Endothelial cell of umbilical vein (primary cell): ENCODE measurements around the gene SCN3B. TPM values are rescaled to one million over a fixed set of nuclear protein-coding genes. Genes with fewer than 3 reads are reported as not detected.

Source experiments
- BruUV-seq: library from RNA; stranded (reverse); fragments of 400-500 nt; replicated peaks from 2 replicates; lab custom pipeline; 2021; lab: Mats Ljungman, UMichigan
- CTCF ChIA-PET: fragments of 300-600, 350-600 bp; sonication (Branson Sonifier 250); formaldehyde crosslinking; loops from one replicate; lab custom pipeline; 2021; ENCODE audit warnings: antibody characterized with exemption, inconsistent platforms; lab: Charles Lee
- POLR2A ChIA-PET: fragments of 300-600, 350-600 bp; sonication (Branson Sonifier 250); formaldehyde crosslinking; loops from one replicate; lab custom pipeline; 2021; ENCODE audit warnings: antibody characterized with exemption, inconsistent platforms; lab: Charles Lee
- DNase-seq: peaks from one replicate; pipeline ENCODE4 v3.0.0-alpha.2; 2011; ENCODE audit warnings: low read depth, low spot score
- FAIRE-seq: peaks from 2 replicates; lab custom pipeline; 2011; peaks lifted over from hg19 to GRCh38; lab: Jason Lieb, UNC
- H2AFZ ChIP-seq: 2 replicates; pipeline ENCODE4 v1.6.0; 2012; ENCODE audit warnings: low read depth, low read length, control low read depth, inconsistent platforms
- H3K27ac ChIP-seq: 2 replicates; pipeline ENCODE4 v1.5.1; 2011; ENCODE audit warnings: low read depth, mild to moderate bottlenecking, control low read depth, low read length, moderate library complexity; ENCODE audit not compliant: insufficient read depth
- H3K27me3 ChIP-seq, 2 experiments: 2 replicates each; pipeline versions ENCODE4 v1.6.0 to v1.6.1; 2011; ENCODE audit warnings: low read length in 2 of 2, mixed read lengths in 1 of 2; ENCODE audit not compliant: control insufficient read depth in 2 of 2, insufficient read depth in 2 of 2
- H3K36me3 ChIP-seq, 2 experiments: 2 replicates in 1 of 2; 3 replicates in 1 of 2; pipeline ENCODE4 v1.5.1; 2011; ENCODE audit warnings: low read length in 2 of 2, mild to moderate bottlenecking in 1 of 2, moderate library complexity in 1 of 2; ENCODE audit not compliant: control insufficient read depth in 2 of 2, insufficient read depth in 2 of 2; ENCODE audit errors: extremely low read depth in 1 of 2
- H3K4me1 ChIP-seq: 3 replicates; pipeline ENCODE4 v1.5.1; 2011; ENCODE audit warnings: mild to moderate bottlenecking, low read length; ENCODE audit not compliant: control insufficient read depth, insufficient read depth; ENCODE audit errors: extremely low read depth
- H3K4me2 ChIP-seq: 2 replicates; pipeline ENCODE4 v1.6.1; 2011; ENCODE audit warnings: low read length, control low read depth, mixed read lengths; ENCODE audit not compliant: insufficient read depth
- H3K4me3 ChIP-seq, 3 experiments: fragments of 200-600 bp in 1 of 3; sonication (generic), shearing (Covaris generic) in 1 of 3; replicated peaks in 1 of 3; 2 replicates each; pipeline ENCODE4 v1.5.1; 2011 to 2016; ENCODE audit warnings: control low read depth in 3 of 3, low read length in 3 of 3, mild to moderate bottlenecking in 2 of 3, inconsistent platforms in 1 of 3, low read depth in 1 of 3, moderate library complexity in 1 of 3; ENCODE audit not compliant: insufficient read depth in 1 of 3
- H3K79me2 ChIP-seq: 2 replicates; pipeline ENCODE4 v1.6.0; 2012; ENCODE audit warnings: low read length, inconsistent platforms; ENCODE audit not compliant: control insufficient read depth, insufficient read depth
- H3K9ac ChIP-seq: replicated peaks from 2 replicates; pipeline ENCODE3; 2011; ENCODE audit warnings: low read length, control low read depth; ENCODE audit not compliant: insufficient read depth; ENCODE audit errors: extremely low read depth
- H3K9me1 ChIP-seq: replicated peaks from 3 replicates; pipeline ENCODE4 v1.6.0; 2011; ENCODE audit warnings: mild to moderate bottlenecking, low read length; ENCODE audit not compliant: control insufficient read depth, insufficient read depth; ENCODE audit errors: extremely low read depth
- H3K9me3 ChIP-seq: replicated peaks from 2 replicates; pipeline ENCODE4 v1.5.1; 2012; ENCODE audit warnings: low read length, inconsistent platforms; ENCODE audit not compliant: control insufficient read depth, insufficient read depth
- H4K20me1 ChIP-seq: replicated peaks from 2 replicates; pipeline ENCODE3; 2011; ENCODE audit warnings: mild to moderate bottlenecking, low read length; ENCODE audit not compliant: control insufficient read depth, insufficient read depth; ENCODE audit errors: extremely low read depth
- GATA2 ChIP-seq: IDR thresholded peaks from 2 replicates; pipeline ENCODE4 v1.7.0; 2011; ENCODE audit warnings: low read depth, mild to moderate bottlenecking, moderate library complexity, mixed read lengths, low read length; ENCODE audit not compliant: insufficient read length, insufficient read depth
- MAX ChIP-seq: IDR thresholded peaks from 2 replicates; pipeline ENCODE4 v1.6.1; 2011; ENCODE audit not compliant: insufficient read depth, insufficient read length
- POLR2AphosphoS5 ChIP-seq: IDR thresholded peaks from 2 replicates; pipeline ENCODE4 v1.6.1; 2012; ENCODE audit warnings: low read depth, mild to moderate bottlenecking, control low read depth, low read length, moderate library complexity; ENCODE audit not compliant: insufficient read depth
- dilution Hi-C: fragments of 300-500 bp; cut with MboI; formaldehyde crosslinking; loops from one replicate; pipeline ENCODE4 v1.15.0; 2019; ENCODE audit warnings: low sequenced_read_pairs; ENCODE audit not compliant: extremely low pct_ligation_motif_present
- intact Hi-C: fragments of 100-400 bp; cut with micrococcal nuclease; formaldehyde crosslinking; loops from one replicate; pipeline ENCODE4 v1.10.0; 2022
- polyA plus RNA-seq, 4 experiments: library from polyadenylated mRNA; depleted of rRNA in 3 of 4; stranded (reverse) in 3 of 4; unstranded in 1 of 4; fragments of >200 nt; gene quantifications; 2 replicates each; pipeline versions ENCODE4 v1.2.1 to v1.2.3, GENCODE V29; 2011 to 2012; ENCODE audit warnings: missing spikeins in 1 of 4
- total RNA-seq: library from RNA; stranded (reverse); gene quantifications from 2 replicates; pipeline ENCODE4 v1.2.3, GENCODE V29; 2021
- TF ChIP-seq, protein P1 (sequence below), 2 donors: IDR thresholded peaks; 1 replicate in 1 of 2; 2 replicates in 1 of 2; pipeline ENCODE4 v1.5.1; 2011; ENCODE audit warnings: low read length in 2 of 2, mild to moderate bottlenecking in 2 of 2, moderate library complexity in 2 of 2, control low read depth in 1 of 2, inconsistent platforms in 1 of 2, low read depth in 1 of 2; ENCODE audit not compliant: insufficient read depth in 1 of 2; ENCODE audit errors: extremely low read depth in 1 of 2

SCN3B gene
- total and polyA plus RNA-seq, 2 donors (not counting 3 experiments of a cell fraction or from before 2014, with no cell fraction given) = 0.72 to 1.4 TPM

DNA sequence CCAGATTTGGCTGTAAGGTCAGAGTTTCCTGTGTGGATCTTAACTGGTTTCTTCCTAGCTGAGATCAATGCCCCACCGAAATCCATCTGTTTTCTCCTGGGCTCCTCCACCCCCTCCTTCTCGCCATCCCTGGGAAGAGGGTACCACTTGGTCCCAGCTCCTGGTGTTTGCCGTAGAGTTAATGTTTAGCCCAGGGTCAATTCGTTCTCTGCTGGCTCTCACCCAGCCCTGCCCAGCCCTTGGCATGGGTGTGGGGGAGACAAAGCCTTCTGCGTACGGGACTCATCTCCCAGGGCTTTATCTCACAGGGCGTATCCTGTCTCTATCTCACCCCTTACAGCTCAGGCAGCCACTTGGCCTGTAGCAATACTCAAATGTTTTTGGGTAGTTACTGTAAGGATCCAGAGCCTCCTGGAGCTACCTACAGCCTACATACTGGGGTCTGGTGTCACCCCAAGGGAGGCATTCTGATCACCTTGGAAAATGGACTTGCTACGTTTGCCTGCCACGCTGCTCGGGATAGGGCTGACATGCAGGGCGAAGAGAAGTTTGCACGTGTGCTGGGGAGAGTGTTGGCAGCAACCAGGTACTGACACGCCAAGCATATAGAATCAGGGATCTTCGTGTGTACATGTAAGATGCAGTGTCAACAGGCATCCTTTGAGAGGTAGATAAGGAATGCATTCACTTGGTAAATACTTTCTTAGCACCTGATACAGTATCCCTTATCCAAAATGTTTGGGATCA lies 66.1 kb downstream of the SCN3B start:
- no peak overlapping the region for H3K4me2 ChIP-seq
- BruUV-seq = no TSS peak
- no peaks in the 10 kb centered on the region for H3K79me2 ChIP-seq
- H3K36me3 ChIP-seq = no peaks in the 10 kb centered on the region
- dilution Hi-C loops = no loop called here
- H3K27me3 ChIP-seq = no peaks in the 10 kb centered on the region
- no peaks in the 10 kb centered on the region for H4K20me1 ChIP-seq
- no peak overlapping the region for H2AFZ ChIP-seq
- no peaks in the 10 kb centered on the region for H3K9me3 ChIP-seq
- intact Hi-C loops = no loop called here
- ChIA-PET POLR2A (no interaction called here), CTCF (interaction anchor here (1.0 to 3.7 kb wide), 2 partner anchors 7 to 13 kb away, joined by 3 to 46 read pairs; no protein-coding TSS in a partner anchor)
- H3K9me1 ChIP-seq = no peaks in the 10 kb centered on the region
- no peak overlapping the region for H3K27ac ChIP-seq
- no peak for TF ChIP-seq GATA2
- TF ChIP-seq MAX = no peak
- no peak for TF ChIP-seq POLR2AphosphoS5
- TF ChIP-seq, protein P1, sequence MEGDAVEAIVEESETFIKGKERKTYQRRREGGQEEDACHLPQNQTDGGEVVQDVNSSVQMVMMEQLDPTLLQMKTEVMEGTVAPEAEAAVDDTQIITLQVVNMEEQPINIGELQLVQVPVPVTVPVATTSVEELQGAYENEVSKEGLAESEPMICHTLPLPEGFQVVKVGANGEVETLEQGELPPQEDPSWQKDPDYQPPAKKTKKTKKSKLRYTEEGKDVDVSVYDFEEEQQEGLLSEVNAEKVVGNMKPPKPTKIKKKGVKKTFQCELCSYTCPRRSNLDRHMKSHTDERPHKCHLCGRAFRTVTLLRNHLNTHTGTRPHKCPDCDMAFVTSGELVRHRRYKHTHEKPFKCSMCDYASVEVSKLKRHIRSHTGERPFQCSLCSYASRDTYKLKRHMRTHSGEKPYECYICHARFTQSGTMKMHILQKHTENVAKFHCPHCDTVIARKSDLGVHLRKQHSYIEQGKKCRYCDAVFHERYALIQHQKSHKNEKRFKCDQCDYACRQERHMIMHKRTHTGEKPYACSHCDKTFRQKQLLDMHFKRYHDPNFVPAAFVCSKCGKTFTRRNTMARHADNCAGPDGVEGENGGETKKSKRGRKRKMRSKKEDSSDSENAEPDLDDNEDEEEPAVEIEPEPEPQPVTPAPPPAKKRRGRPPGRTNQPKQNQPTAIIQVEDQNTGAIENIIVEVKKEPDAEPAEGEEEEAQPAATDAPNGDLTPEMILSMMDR (IDR thresholded peaks at IDR 0.05; ENCODE audit: extremely low read depth in 1 of 2, insufficient read depth in 1 of 2, low read depth in 1 of 2, low read length in 2 of 2) = no peak
- peaks cover 21% of the 10 kb centered on the region for H3K4me1 ChIP-seq
- H3K4me3 ChIP-seq = no peak overlapping the region
- H3K9ac ChIP-seq = no peak overlapping the region
- DNase-seq = no peak
- no peak for FAIRE-seq
